Spleen (tissue), 11 donors: ENCODE data around the gene CERS1. TPM values are rescaled to one million over a fixed set of nuclear protein-coding genes. Genes with fewer than 3 reads are reported as not detected.

ENCODE experiments used
- DNase-seq: peaks from one replicate; pipeline ENCODE4 v3.0.0-alpha.2; 2020
- H3K27ac ChIP-seq, 8 donors: fragments of 200-600 bp; sonication (generic) in 7 of 8; 1 replicate in 4 of 8; 2 replicates in 4 of 8; pipeline versions ENCODE4 v1.5.0 to v1.8.0; 2016 to 2021; ENCODE audit warnings: inconsistent platforms in 4 of 8, mild to moderate bottlenecking in 4 of 8, moderate library complexity in 1 of 8
- H3K27me3 ChIP-seq, 7 donors: fragments of 200-600 bp; sonication (generic) in 6 of 7; replicated peaks in 1 of 7; 1 replicate in 4 of 7; 2 replicates in 3 of 7; pipeline versions ENCODE4 v1.5.0 to v1.8.0; 2016 to 2021; ENCODE audit warnings: inconsistent platforms in 3 of 7, mild to moderate bottlenecking in 1 of 7
- H3K36me3 ChIP-seq, 6 donors: fragments of 200-600 bp; sonication (generic) in 5 of 6; 1 replicate in 4 of 6; 2 replicates in 2 of 6; pipeline versions ENCODE4 v1.5.0 to v1.8.0; 2016 to 2021; ENCODE audit warnings: inconsistent platforms in 2 of 6
- H3K4me1 ChIP-seq, 6 donors: fragments of 200-600 bp; sonication (generic) in 5 of 6; 1 replicate in 3 of 6; 2 replicates in 3 of 6; pipeline versions ENCODE4 v1.5.0 to v1.8.0; 2016 to 2021; ENCODE audit warnings: inconsistent platforms in 3 of 6
- H3K4me3 ChIP-seq, 8 donors: fragments of 200-600 bp; sonication (generic) in 7 of 8; 1 replicate in 4 of 8; 2 replicates in 4 of 8; pipeline versions ENCODE4 v1.5.0 to v1.8.0; 2016 to 2021; ENCODE audit warnings: inconsistent platforms in 4 of 8, mild to moderate bottlenecking in 4 of 8, moderate library complexity in 2 of 8
- H3K9me3 ChIP-seq, 8 donors: fragments of 200-600 bp; sonication (generic) in 7 of 8; 1 replicate in 4 of 8; 2 replicates in 4 of 8; pipeline versions ENCODE4 v1.5.0 to v1.8.0; 2016 to 2021; ENCODE audit warnings: inconsistent platforms in 4 of 8
- CTCF ChIP-seq, 11 experiments: fragments of 200-600 bp in 7 of 11; fragments of 450-650 bp in 4 of 11; sonication (generic) in 4 of 11; IDR thresholded peaks in 8 of 11; conservative IDR thresholded peaks in 3 of 11; 1 replicate in 7 of 11; 2 replicates in 4 of 11; pipeline versions ENCODE4 v1.4.0 to v1.8.0; 2016 to 2021; ENCODE audit warnings: antibody characterized with exemption in 11 of 11, inconsistent platforms in 4 of 11, mild to moderate bottlenecking in 1 of 11
- POLR2A ChIP-seq, 3 donors: fragments of 450-650 bp; IDR thresholded peaks; one replicate each; pipeline ENCODE4 v1.5.1; 2017; ENCODE audit warnings: antibody characterized with exemption in 3 of 3, mild to moderate bottlenecking in 1 of 3
- POLR2AphosphoS5 ChIP-seq, 3 donors: sonication (generic); formaldehyde crosslinking; IDR thresholded peaks; one replicate each; pipeline ENCODE4 v1.5.1; 2017; ENCODE audit warnings: antibody characterized with exemption in 3 of 3
- WGBS, 5 donors: extraction: QIAGEN DNeasy Blood & Tissue Kit in 3 of 5; methylation state at CpG; one replicate each; pipeline versions ENCODE4 v1.1.5 to v1.1.7; 2013 to 2018; 5-methylcytosine and 5-hydroxymethylcytosine counted together
- intact Hi-C: fragments of 100-400 bp; cut with DNase I; formaldehyde crosslinking; loops from one replicate; pipeline ENCODE4 v1.15.0; 2023; ENCODE audit warnings: low total_unique reads
- polyA plus RNA-seq, 3 donors: library from polyadenylated mRNA; stranded (reverse); fragments of 200-250 nt; gene quantifications; one replicate each; pipeline ENCODE4 v1.2.1, GENCODE V29; 2013
- total RNA-seq, 7 donors: library from RNA; depleted of rRNA in 3 of 7; stranded (reverse); fragments of >200 nt in 3 of 7; fragmentation: NEBNext Ultra II Directional in 4 of 7; extraction: Animal tissue kit (Norgen Biotek cat#: 25700) in 4 of 7; gene quantifications; one replicate each; pipeline versions ENCODE4 v1.1.0 to v1.2.1, GENCODE V29; 2016 to 2021
- donor health status: healthy with polysubstance abuse.
- donor health status: DM: no; HTN: no; CAD: no; lungs with moderate emphysema.
- donor health status: DM: no; HTN: no; CAD: no.
- donor health status: Bipolar disorder and iron deficiency.
- donor health status: healthy.
- donor health status: DM: no; HTN: no; CAD: no.
- donor health status: DM: yes; HTN: yes; CAD: no.

Gene CERS1
- total and polyA plus RNA-seq, 10 donors = 0.06 to 0.50 (median 0.39) TPM; not detected in 4

GRCh38 chr19:18861917-18862316 is 34.0 kb downstream of the CERS1 start:
- Histone ChIP-seq H3K27me3 (no peaks in the 10 kb centered on the region), H3K9me3 (no peaks in the 10 kb centered on the region), H3K36me3 (peaks cover 15 to 100% (median 99%) of the 10 kb centered on the region in 6 donors), H3K4me3 (no peak overlapping the region), H3K27ac (peak overlapping the region in 1 of 8 donors; percentile 30), H3K4me1 (peaks cover 0 to 42% (median 32%) of the 10 kb centered on the region in 6 donors)
- DNase-seq = peak; percentile 54
- 90 to 95% (median 93%) methylated on average over 8 to 12 of the region's 12 CpGs for WGBS, 5 donors
- TF ChIP-seq POLR2AphosphoS5 (IDR thresholded peaks at IDR 0.05) (no peak), POLR2A (IDR thresholded peaks at IDR 0.05) (no peak), CTCF (IDR thresholded peaks at IDR 0.05 in 8 of 11, conservative IDR thresholded peaks at IDR 0.05 in 3 of 11) (no peak)
- intact Hi-C loops = no loop called here

- no peak overlapping the region for H3K4me3 ChIP-seq
- intact Hi-C loops = no loop called here
- H3K27me3 ChIP-seq = no peaks in the 10 kb centered on the region
- TF ChIP-seq CTCF (IDR thresholded peaks at IDR 0.05 in 8 of 11, conservative IDR thresholded peaks at IDR 0.05 in 3 of 11) (no peak), POLR2A (IDR thresholded peaks at IDR 0.05) (no peak), POLR2AphosphoS5 (IDR thresholded peaks at IDR 0.05) (peak in 1 of 3 donors; percentile 33)
- peaks cover 15 to 100% (median 100%) of the 10 kb centered on the region in 6 donors for H3K36me3 ChIP-seq
- 70 to 84% (median 77%) methylated on average over 9 of the region's 9 CpGs for WGBS, 5 donors
- H3K4me1 ChIP-seq = peaks cover 0 to 35% (median 25%) of the 10 kb centered on the region in 6 donors
- peak; percentile 62 for DNase-seq
- no peaks in the 10 kb centered on the region for H3K9me3 ChIP-seq
- peak overlapping the region in 2 of 8 donors; percentile 30 to 39 for H3K27ac ChIP-seq
Measured at GRCh38 chr19:18861235-18861634, 34.7 kb downstream of the CERS1 start.

- intact Hi-C loops = no loop called here
- 83 to 96% (median 93%) methylated on average over 7 to 17 of the region's 17 CpGs for WGBS, 5 donors
- Histone ChIP-seq H3K4me3 (no peak overlapping the region), H3K36me3 (peaks cover 10 to 100% (median 100%) of the 10 kb centered on the region in 6 donors), H3K4me1 (peaks cover 0 to 30% (median 22%) of the 10 kb centered on the region in 6 donors), H3K27me3 (no peaks in the 10 kb centered on the region), H3K9me3 (no peaks in the 10 kb centered on the region), H3K27ac (peak overlapping the region in 2 of 8 donors; percentile 35 to 39)
- TF ChIP-seq POLR2AphosphoS5 (IDR thresholded peaks at IDR 0.05) (no peak), CTCF (IDR thresholded peaks at IDR 0.05 in 8 of 11, conservative IDR thresholded peaks at IDR 0.05 in 3 of 11) (no peak), POLR2A (IDR thresholded peaks at IDR 0.05) (no peak)
- peak; percentile 73 for DNase-seq
Measured at GRCh38 chr19:18860725-18861124, 35.2 kb downstream of the CERS1 start.

- 69 to 85% (median 80%) methylated on average over 11 of the region's 11 CpGs for WGBS, 5 donors
- H3K36me3 ChIP-seq = peaks cover 10 to 100% (median 100%) of the 10 kb centered on the region in 6 donors
- TF ChIP-seq POLR2AphosphoS5 (IDR thresholded peaks at IDR 0.05) (no peak), CTCF (IDR thresholded peaks at IDR 0.05 in 8 of 11, conservative IDR thresholded peaks at IDR 0.05 in 3 of 11) (no peak)
- H3K4me3 ChIP-seq = no peak overlapping the region
- no peaks in the 10 kb centered on the region for H3K27me3 ChIP-seq
- peak overlapping the region in 3 of 8 donors; percentile 7 to 39 (median 35) for H3K27ac ChIP-seq
- DNase-seq = peak; percentile 59
- H3K9me3 ChIP-seq = no peaks in the 10 kb centered on the region
- peaks cover 0 to 30% (median 22%) of the 10 kb centered on the region in 6 donors for H3K4me1 ChIP-seq
- intact Hi-C loops = no loop called here
Measured at GRCh38 chr19:18860302-18860700, 35.7 kb downstream of the CERS1 start.
